ENCODE results near the gene C9orf72. TPM values are rescaled to one million over a fixed set of nuclear protein-coding genes. Genes with fewer than 3 reads are reported as not detected.

The C9orf72 gene
- total and polyA plus RNA-seq, 9 of the 15 experiments (the other 6 are each of a cell fraction or from before 2014, with no cell fraction given): 2.3 to 7.3 (median 4.1) TPM

DNA sequence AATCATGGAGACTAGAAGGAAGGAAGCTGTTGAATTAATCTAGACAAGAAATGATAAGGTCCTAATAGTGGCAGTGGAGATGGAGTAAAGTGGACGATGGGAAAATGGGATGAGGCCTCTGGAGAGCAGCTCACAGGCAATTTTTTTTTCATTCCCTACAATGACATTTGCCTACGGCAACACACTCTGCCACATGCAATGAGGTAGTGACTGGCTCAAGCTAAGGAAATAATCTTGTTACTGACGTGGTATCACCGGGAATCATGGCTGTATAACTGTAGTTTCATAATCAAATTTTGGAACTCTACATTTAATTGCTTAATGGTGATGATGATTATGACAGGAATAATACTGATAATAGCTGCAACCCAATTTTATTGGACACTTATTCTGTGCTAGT is 31.5 kb downstream of the C9orf72 start:
- no peaks in the 10 kb centered on the region for H3K36me3 ChIP-seq (ENCODE audit: control insufficient read depth, insufficient read depth, low read length)
- FAIRE-seq (no peak), DNase-seq (ENCODE audit: extremely low read depth in 1 of 4, low spot score in 3 of 4) (no peak), ATAC-seq (no peak)
- H3K9me3 ChIP-seq (replicated peaks; ENCODE audit: control insufficient read depth, insufficient read depth, low read depth, low read length): no peaks in the 10 kb centered on the region
- H3K9ac ChIP-seq (ENCODE audit: insufficient read depth in 1 of 2, low read depth in 2 of 2, low read length in 2 of 2): no peak overlapping the region
- no peaks in the 10 kb centered on the region for H3K79me2 ChIP-seq (ENCODE audit: control insufficient read depth, insufficient read depth, low read length)
- TF ChIP-seq CBX3 (IDR thresholded peaks at IDR 0.05; ENCODE audit: borderline replicate concordance in 1 of 2, low read length in 2 of 2) (no peak), ETS2 (tag; IDR thresholded peaks at IDR 0.05; ENCODE audit: borderline replicate concordance, poor library complexity, severe bottlenecking) (no peak), NELFE (IDR thresholded peaks at IDR 0.05; ENCODE audit: insufficient read depth, insufficient read length) (no peak)
- TF ChIP-seq, protein P1, sequence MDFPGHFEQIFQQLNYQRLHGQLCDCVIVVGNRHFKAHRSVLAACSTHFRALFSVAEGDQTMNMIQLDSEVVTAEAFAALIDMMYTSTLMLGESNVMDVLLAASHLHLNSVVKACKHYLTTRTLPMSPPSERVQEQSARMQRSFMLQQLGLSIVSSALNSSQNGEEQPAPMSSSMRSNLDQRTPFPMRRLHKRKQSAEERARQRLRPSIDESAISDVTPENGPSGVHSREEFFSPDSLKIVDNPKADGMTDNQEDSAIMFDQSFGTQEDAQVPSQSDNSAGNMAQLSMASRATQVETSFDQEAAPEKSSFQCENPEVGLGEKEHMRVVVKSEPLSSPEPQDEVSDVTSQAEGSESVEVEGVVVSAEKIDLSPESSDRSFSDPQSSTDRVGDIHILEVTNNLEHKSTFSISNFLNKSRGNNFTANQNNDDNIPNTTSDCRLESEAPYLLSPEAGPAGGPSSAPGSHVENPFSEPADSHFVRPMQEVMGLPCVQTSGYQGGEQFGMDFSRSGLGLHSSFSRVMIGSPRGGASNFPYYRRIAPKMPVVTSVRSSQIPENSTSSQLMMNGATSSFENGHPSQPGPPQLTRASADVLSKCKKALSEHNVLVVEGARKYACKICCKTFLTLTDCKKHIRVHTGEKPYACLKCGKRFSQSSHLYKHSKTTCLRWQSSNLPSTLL (IDR thresholded peaks at IDR 0.05): no peak
- TF ChIP-seq, protein P2, sequence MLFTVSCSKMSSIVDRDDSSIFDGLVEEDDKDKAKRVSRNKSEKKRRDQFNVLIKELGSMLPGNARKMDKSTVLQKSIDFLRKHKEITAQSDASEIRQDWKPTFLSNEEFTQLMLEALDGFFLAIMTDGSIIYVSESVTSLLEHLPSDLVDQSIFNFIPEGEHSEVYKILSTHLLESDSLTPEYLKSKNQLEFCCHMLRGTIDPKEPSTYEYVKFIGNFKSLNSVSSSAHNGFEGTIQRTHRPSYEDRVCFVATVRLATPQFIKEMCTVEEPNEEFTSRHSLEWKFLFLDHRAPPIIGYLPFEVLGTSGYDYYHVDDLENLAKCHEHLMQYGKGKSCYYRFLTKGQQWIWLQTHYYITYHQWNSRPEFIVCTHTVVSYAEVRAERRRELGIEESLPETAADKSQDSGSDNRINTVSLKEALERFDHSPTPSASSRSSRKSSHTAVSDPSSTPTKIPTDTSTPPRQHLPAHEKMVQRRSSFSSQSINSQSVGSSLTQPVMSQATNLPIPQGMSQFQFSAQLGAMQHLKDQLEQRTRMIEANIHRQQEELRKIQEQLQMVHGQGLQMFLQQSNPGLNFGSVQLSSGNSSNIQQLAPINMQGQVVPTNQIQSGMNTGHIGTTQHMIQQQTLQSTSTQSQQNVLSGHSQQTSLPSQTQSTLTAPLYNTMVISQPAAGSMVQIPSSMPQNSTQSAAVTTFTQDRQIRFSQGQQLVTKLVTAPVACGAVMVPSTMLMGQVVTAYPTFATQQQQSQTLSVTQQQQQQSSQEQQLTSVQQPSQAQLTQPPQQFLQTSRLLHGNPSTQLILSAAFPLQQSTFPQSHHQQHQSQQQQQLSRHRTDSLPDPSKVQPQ (CRISPR knock-in tag; IDR thresholded peaks at IDR 0.05; ENCODE audit: borderline replicate concordance): no peak
- no peaks in the 10 kb centered on the region for H3K27me3 ChIP-seq (ENCODE audit: control insufficient read depth in 2 of 2, insufficient read depth in 2 of 2, low read length in 2 of 2)
- intact Hi-C loops (cut with micrococcal nuclease) (no loop called here), in situ Hi-C loops (cut with MboI) (no loop called here)
- POLR2A ChIA-PET: no interaction called here
- H3K27ac ChIP-seq (ENCODE audit: extremely low read depth, low read depth, low read length): no peak overlapping the region
- no TSS peak for BruUV-seq (replicated peaks)
- WGBS (ENCODE audit: insufficient coverage, low coverage, missing lambda C conversion rate): 70% methylated on average over 3 of the region's 4 CpGs
- H2AFZ ChIP-seq (ENCODE audit: low read depth, low read length): no peak overlapping the region
- no peaks in the 10 kb centered on the region; a peak in 2 of 5 replicates for H3K4me1 ChIP-seq (replicated peaks in 1 of 2; ENCODE audit: control insufficient read depth in 2 of 2, insufficient read depth in 2 of 2, low read length in 2 of 2)
- CTCF ChIA-PET (ENCODE audit: low intra/inter-chr PET ratio): no interaction called here
- H4K20me1 ChIP-seq (replicated peaks; ENCODE audit: control insufficient read depth, insufficient read depth, low read length): no peaks in the 10 kb centered on the region
- no peaks in the 10 kb centered on the region for H3K9me1 ChIP-seq (ENCODE audit: control insufficient read depth, insufficient read depth, low read length)
- H3K4me3 ChIP-seq: no peak overlapping the region
- H3K4me2 ChIP-seq (ENCODE audit: insufficient read depth, low read length): no peak overlapping the region

Measured in K562 (cell line).